ENCODE data around the gene DUOX1.

DNA sequence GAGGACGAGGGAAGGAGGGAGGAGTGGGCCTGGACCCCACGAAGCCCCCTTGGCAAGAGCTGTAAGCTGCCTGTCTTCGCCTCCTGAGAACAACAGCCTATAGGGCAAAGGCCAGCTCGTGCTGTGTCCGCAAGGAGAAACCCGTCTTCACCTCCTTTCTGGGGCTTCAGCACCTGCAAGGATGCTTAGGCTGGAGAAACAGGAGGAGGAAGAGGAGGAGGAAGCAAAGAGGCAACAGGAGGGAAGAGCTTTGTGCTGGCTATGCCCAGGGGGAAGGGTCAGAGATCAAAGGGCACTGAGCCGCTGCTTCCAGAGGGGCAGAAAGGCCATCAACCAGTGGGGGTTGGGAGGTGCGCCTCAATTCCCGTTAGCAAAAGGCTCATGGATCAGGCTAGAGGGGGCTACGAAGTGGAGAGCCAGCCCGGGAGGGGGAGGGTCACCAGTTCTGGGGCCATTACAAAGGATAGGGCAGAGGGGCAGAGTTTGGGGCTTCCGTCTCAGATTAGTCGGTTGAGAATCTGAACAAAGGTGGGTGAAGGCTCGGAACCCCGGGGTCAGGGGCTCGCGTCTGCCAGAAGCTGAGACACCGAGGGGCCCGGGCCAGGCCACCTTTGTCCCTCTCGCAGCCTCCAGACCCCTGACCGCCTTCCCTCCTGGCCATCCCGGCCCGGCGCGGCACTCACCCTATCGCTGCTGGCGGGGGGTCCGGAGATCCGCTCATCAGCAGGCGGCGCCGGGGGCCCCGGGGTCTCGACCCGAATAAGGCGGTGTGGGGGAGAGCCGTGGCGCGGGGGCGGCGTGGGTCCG is 57.2 kb downstream of the DUOX1 start:
- TF ChIP-seq, protein P1, sequence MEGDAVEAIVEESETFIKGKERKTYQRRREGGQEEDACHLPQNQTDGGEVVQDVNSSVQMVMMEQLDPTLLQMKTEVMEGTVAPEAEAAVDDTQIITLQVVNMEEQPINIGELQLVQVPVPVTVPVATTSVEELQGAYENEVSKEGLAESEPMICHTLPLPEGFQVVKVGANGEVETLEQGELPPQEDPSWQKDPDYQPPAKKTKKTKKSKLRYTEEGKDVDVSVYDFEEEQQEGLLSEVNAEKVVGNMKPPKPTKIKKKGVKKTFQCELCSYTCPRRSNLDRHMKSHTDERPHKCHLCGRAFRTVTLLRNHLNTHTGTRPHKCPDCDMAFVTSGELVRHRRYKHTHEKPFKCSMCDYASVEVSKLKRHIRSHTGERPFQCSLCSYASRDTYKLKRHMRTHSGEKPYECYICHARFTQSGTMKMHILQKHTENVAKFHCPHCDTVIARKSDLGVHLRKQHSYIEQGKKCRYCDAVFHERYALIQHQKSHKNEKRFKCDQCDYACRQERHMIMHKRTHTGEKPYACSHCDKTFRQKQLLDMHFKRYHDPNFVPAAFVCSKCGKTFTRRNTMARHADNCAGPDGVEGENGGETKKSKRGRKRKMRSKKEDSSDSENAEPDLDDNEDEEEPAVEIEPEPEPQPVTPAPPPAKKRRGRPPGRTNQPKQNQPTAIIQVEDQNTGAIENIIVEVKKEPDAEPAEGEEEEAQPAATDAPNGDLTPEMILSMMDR (IDR thresholded peaks at IDR 0.05): no peak
- TF ChIP-seq POLR2A (IDR thresholded peaks at IDR 0.05): no peak
- TF ChIP-seq POLR2AphosphoS5 (IDR thresholded peaks at IDR 0.05): no peak
